ENCODE data around the gene GLYATL1.
"Not testable (repeated sequence)": the region's sequence is repeated elsewhere in the genome, so short reads cannot be mapped to it uniquely, and the experiment has no call there.

The GLYATL1 gene

DNA sequence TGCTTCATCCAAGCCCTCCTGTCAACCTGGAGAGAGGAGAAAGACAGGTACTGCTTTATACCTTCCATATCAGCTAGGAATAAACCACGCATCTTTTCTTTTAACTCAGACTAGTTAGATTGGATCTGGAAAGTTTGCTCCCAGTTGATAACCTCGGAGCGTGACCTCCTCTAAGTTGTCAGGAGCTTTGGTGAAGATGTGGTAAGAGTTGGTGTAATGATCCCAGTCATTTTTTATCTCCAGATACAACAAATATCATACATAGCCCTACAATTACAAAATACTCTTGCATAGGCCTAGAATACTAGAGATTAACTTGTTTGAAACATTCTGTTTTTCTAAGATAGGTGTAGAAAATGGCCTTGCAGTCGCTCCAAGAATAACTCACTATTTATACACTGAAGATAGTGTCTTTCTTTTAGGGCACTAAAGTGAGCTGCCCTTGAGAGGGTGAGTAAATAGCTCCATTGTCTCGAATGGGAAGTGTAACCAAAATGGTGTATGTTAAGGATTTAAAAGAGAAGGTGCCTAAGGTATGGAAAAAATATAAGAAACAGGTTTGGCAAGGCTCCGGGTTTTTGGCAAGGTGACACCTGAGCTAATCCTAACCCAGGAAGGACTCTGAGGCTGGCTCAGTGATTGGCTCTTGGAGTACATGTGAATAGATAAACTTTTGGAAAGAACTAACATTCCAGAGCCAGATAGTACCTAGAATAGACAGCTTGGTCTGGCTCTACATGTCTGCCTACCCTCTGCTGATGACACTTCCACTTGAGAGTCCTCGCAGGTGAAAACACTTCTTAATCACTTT, 59.4 kb downstream of the GLYATL1 start:
- no peak for DNase-seq (ENCODE audit: low read depth)

DNA sequence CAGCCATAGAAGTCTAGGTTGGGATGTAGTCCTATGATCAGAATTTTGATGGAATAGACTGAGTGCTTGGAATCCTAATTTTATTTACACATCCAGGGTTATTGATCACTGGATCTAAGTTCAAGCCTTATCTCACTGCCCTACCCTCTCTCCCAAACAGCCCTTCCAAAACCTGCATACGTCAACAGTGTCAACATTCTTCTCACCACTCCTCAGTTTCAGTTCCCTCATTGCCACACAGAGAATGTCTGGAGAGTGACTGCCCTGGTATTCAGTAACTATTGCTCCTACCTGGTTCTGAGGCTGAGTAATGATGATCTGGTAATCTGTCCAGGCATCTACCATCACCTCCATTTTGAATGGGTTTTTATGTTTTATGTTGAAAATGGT, 60.0 kb downstream of the GLYATL1 start:
- no peak for DNase-seq (ENCODE audit: low read depth)

DNA sequence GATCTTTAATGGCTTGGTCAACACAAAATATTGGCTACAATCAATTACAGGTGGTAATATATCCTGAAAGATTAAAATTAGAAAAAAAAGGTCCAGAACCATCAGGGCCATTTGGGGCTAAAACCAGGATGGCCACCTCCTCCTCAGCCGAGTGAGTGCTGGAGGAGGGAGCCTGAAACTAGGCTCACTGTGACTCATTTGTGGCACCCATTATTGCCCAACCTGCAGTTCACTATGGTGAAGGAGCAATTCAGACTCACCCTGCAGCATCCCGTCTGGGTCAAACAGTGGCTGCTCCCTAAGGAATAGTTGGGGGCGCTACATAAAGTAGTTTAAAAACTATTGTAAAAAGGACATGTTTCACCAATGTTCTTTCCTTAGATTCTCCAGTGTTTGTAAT, 60.7 kb downstream of the GLYATL1 start:
- DNase-seq (ENCODE audit: low read depth): no peak

DNA sequence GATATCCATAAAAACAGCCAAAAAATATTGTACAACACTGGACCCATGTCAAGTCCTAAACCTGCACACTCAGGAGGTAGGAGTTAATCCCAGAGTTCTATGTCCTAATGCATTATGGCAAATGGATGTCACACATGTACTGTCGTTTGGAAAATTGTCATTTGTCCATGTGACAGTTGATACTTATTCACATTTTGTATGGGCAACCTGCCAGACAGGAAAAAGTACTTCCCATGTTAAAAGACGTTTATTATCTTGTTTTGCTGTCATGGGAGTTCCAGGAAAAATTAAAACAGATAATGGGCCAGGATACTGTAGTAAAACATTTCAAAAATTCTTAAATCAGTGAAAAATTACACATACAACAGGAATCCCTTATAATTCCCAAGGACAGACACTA, 62.7 kb downstream of the GLYATL1 start:
- not testable (repeated sequence) for DNase-seq (ENCODE audit: low read depth)

All from EH (cell line).